ENCODE data around the gene BCL2L11. TPM values are rescaled to one million over a fixed set of nuclear protein-coding genes. Genes with fewer than 3 reads are reported as not detected.

The BCL2L11 gene
- total and polyA plus RNA-seq, 10 of the 15 experiments (the other 5 are each of a cell fraction or from before 2014, with no cell fraction given), result 0.29 to 10.1 (median 1.1) TPM

DNA sequence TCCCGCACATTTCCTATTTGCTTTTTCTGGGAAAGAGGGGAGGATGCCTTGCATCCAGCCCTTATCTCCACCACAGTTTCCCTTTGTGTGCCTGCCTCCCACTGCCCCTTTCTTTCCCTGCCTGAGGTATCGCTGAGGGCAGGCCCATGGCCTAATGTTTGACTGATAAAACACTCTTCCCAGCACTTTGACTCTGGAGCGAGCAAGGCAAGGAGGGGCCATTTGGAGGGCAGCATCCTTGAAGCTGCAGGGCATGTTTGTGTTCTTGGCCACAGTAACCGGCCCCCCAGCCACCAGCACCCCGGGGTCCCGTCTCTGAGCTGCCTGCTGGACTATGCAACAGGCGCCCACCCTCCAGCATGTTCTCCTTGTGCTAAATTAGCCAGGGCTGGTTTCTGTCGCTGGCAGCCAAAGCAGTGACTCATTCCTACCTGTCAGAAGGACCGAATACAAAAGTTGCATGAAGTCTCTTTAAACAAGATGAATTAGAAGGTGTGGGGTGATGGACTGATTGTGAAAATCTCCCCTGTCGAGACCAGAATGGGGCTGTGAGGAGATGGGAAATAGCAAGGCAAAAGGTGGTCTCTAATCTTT lies 50.7 kb downstream of the BCL2L11 start:
- WGBS (ENCODE audit: insufficient coverage, insufficient replicate concordance, low lambda C conversion rate, missing lambda C conversion rate), result 44% methylated on average over 10 of the region's 10 CpGs
- Histone ChIP-seq H3K9me3 (replicated peaks; ENCODE audit: control insufficient read depth, insufficient read depth, low read length) (no peaks in the 10 kb centered on the region), H3K79me2 (ENCODE audit: control insufficient read depth, insufficient read depth, low read length) (no peaks in the 10 kb centered on the region), H3K4me3 (no peak overlapping the region), H4K20me1 (ENCODE audit: control insufficient read depth, insufficient read depth) (no peaks in the 10 kb centered on the region), H3K27ac (ENCODE audit: control insufficient read depth, insufficient read depth) (no peak overlapping the region), H3K4me2 (ENCODE audit: control insufficient read depth, insufficient read depth) (no peak overlapping the region), H3K36me3 (ENCODE audit: control insufficient read depth in 2 of 2, insufficient read depth in 2 of 2, low read length in 1 of 2) (no peaks in the 10 kb centered on the region; a peak in 1 of 4 replicates), H2AFZ (ENCODE audit: control insufficient read depth, low read depth, low read length) (no peak overlapping the region), H3K27me3 (replicated peaks in 1 of 2; ENCODE audit: control insufficient read depth in 2 of 2, insufficient read depth in 2 of 2, low read length in 1 of 2) (peaks cover 0 to 3% of the 10 kb centered on the region in 2 experiments; a peak in 2 of 4 replicates), H3K4me1 (ENCODE audit: control insufficient read depth, insufficient read depth, low read length) (peaks cover 17% of the 10 kb centered on the region), H3K9ac (ENCODE audit: control insufficient read depth, insufficient read depth, low read length) (no peak overlapping the region)
- in situ Hi-C loops (cut with MboI), result no loop called here
- FAIRE-seq, result no peak
- BruUV-seq (replicated peaks), result no TSS peak
- ChIA-PET CTCF (interaction anchor here (1.2 kb wide), 1 partner anchor 17 kb away, joined by 3 read pairs; no protein-coding TSS in a partner anchor), SMC1A (ENCODE audit: uncharacterized antibody, unreplicated experiment) (interaction anchor here (1.1 to 2.0 kb wide), 3 partner anchors 9 to 31 kb away, joined by 3 to 8 read pairs (median 3); no protein-coding TSS in a partner anchor), POLR2A (interaction anchor here (1.2 to 3.7 kb wide), 2 partner anchors 15 to 23 kb away, joined by 3 to 20 read pairs; no protein-coding TSS in a partner anchor), RAD21 (ENCODE audit: unreplicated experiment) (interaction anchor here (1.2 kb wide), 1 partner anchor 37 kb away, joined by 3 read pairs; no protein-coding TSS in a partner anchor)
- ATAC-seq, result no peak
- intact Hi-C loops (cut with micrococcal nuclease; ENCODE audit: unreplicated experiment), result no loop called here
- TF ChIP-seq, protein P1, sequence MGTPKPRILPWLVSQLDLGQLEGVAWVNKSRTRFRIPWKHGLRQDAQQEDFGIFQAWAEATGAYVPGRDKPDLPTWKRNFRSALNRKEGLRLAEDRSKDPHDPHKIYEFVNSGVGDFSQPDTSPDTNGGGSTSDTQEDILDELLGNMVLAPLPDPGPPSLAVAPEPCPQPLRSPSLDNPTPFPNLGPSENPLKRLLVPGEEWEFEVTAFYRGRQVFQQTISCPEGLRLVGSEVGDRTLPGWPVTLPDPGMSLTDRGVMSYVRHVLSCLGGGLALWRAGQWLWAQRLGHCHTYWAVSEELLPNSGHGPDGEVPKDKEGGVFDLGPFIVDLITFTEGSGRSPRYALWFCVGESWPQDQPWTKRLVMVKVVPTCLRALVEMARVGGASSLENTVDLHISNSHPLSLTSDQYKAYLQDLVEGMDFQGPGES (IDR thresholded peaks at IDR 0.05), result no peak
- no peak for TF ChIP-seq POLR2AphosphoS5 (IDR thresholded peaks at IDR 0.05; ENCODE audit: low read length)
- no peak for TF ChIP-seq MXI1 (IDR thresholded peaks at IDR 0.05; ENCODE audit: low read depth, low read length)
- no peak for TF ChIP-seq RUNX3 (IDR thresholded peaks at IDR 0.05; ENCODE audit: low read length)
- TF ChIP-seq MYC (IDR thresholded peaks at IDR 0.05; ENCODE audit: insufficient read depth, insufficient read length, insufficient replicate concordance, low read length, severe bottlenecking), result no peak
- TF ChIP-seq, protein P2, sequence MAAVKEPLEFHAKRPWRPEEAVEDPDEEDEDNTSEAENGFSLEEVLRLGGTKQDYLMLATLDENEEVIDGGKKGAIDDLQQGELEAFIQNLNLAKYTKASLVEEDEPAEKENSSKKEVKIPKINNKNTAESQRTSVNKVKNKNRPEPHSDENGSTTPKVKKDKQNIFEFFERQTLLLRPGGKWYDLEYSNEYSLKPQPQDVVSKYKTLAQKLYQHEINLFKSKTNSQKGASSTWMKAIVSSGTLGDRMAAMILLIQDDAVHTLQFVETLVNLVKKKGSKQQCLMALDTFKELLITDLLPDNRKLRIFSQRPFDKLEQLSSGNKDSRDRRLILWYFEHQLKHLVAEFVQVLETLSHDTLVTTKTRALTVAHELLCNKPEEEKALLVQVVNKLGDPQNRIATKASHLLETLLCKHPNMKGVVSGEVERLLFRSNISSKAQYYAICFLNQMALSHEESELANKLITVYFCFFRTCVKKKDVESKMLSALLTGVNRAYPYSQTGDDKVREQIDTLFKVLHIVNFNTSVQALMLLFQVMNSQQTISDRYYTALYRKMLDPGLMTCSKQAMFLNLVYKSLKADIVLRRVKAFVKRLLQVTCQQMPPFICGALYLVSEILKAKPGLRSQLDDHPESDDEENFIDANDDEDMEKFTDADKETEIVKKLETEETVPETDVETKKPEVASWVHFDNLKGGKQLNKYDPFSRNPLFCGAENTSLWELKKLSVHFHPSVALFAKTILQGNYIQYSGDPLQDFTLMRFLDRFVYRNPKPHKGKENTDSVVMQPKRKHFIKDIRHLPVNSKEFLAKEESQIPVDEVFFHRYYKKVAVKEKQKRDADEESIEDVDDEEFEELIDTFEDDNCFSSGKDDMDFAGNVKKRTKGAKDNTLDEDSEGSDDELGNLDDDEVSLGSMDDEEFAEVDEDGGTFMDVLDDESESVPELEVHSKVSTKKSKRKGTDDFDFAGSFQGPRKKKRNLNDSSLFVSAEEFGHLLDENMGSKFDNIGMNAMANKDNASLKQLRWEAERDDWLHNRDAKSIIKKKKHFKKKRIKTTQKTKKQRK (IDR thresholded peaks at IDR 0.05; ENCODE audit: low read depth, low read length), result no peak
- no peak for TF ChIP-seq NR2F1 (conservative IDR thresholded peaks at IDR 0.05)
- TF ChIP-seq, protein P3, sequence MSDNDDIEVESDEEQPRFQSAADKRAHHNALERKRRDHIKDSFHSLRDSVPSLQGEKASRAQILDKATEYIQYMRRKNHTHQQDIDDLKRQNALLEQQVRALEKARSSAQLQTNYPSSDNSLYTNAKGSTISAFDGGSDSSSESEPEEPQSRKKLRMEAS (IDR thresholded peaks at IDR 0.05; ENCODE audit: low read depth, low read length), result no peak
- TF ChIP-seq BRCA1 (IDR thresholded peaks at IDR 0.05; ENCODE audit: low read depth, low read length), result no peak
- no peak for TF ChIP-seq NRF1 (conservative IDR thresholded peaks at IDR 0.05; ENCODE audit: low read depth, low read length)
- no peak for TF ChIP-seq SRF (IDR thresholded peaks at IDR 0.05; ENCODE audit: low read depth in 2 of 2, low read length in 2 of 2)
- no peak for TF ChIP-seq TARDBP (IDR thresholded peaks at IDR 0.05; ENCODE audit: borderline replicate concordance)
- no peak for TF ChIP-seq ZNF384 (IDR thresholded peaks at IDR 0.05; ENCODE audit: borderline replicate concordance, low read depth, low read length)
- TF ChIP-seq PML (IDR thresholded peaks at IDR 0.05; ENCODE audit: low read length), result no peak
- no peak for TF ChIP-seq CHD2 (IDR thresholded peaks at IDR 0.05; ENCODE audit: borderline replicate concordance, low read depth, low read length)
- DNase-seq (ENCODE audit: low read depth, low spot score), result no peak

All from GM12878 (cell line).